H9 (cell line): Measurements from ENCODE around the gene VSTM2L. TPM values are rescaled to one million over a fixed set of nuclear protein-coding genes. Genes with fewer than 3 reads are reported as not detected.

Experiments used
- DNase-seq: peaks from one replicate; pipeline ENCODE4 v3.0.0-alpha.2; 2017
- H2AFZ ChIP-seq: one replicate; pipeline ENCODE4 v1.6.1; 2013; ENCODE audit warnings: mild to moderate bottlenecking, low read length, control low read depth, moderate library complexity
- H2AK5ac ChIP-seq: 2 replicates; pipeline ENCODE4 v1.6.1; 2013; ENCODE audit warnings: low read length, control low read depth, mixed read lengths; ENCODE audit not compliant: insufficient read length
- H2BK120ac ChIP-seq: one replicate; pipeline ENCODE4 v1.6.1; 2013; ENCODE audit warnings: low read depth, mild to moderate bottlenecking, low read length, control low read depth, inconsistent platforms; ENCODE audit not compliant: poor library complexity, severe bottlenecking
- H2BK12ac ChIP-seq: 2 replicates; pipeline ENCODE4 v1.6.1; 2013; ENCODE audit warnings: low read length, control low read depth, mixed read lengths, low read depth; ENCODE audit not compliant: insufficient read length
- H2BK15ac ChIP-seq: 2 replicates; pipeline ENCODE4 v1.6.1; 2013; ENCODE audit warnings: low read depth, low read length, control low read depth
- H2BK20ac ChIP-seq: one replicate; pipeline ENCODE4 v1.6.1; 2013; ENCODE audit warnings: low read depth, mild to moderate bottlenecking, low read length, control low read depth, inconsistent platforms; ENCODE audit not compliant: poor library complexity, severe bottlenecking
- H2BK5ac ChIP-seq: 2 replicates; pipeline ENCODE4 v1.6.1; 2013; ENCODE audit warnings: low read length, control low read depth, mixed read lengths; ENCODE audit not compliant: insufficient read length
- H3K14ac ChIP-seq: 2 replicates; pipeline ENCODE4 v1.6.1; 2013; ENCODE audit warnings: low read length, control low read depth; ENCODE audit not compliant: insufficient read depth
- H3K18ac ChIP-seq: 2 replicates; pipeline ENCODE4 v1.6.1; 2013; ENCODE audit warnings: low read depth, mild to moderate bottlenecking, mixed read lengths, low read length, control low read depth; ENCODE audit not compliant: insufficient read length
- H3K23ac ChIP-seq: 2 replicates; pipeline ENCODE4 v1.6.1; 2013; ENCODE audit warnings: low read length, control low read depth, mixed read lengths, low read depth; ENCODE audit not compliant: insufficient read length
- H3K23me2 ChIP-seq: 2 replicates; pipeline ENCODE4 v1.6.1; 2013; ENCODE audit warnings: low read depth, mild to moderate bottlenecking, mixed read lengths, low read length, control low read depth; ENCODE audit not compliant: insufficient read length, poor library complexity, severe bottlenecking
- H3K27ac ChIP-seq: 2 replicates; pipeline ENCODE4 v1.5.1; 2013; ENCODE audit warnings: low read length, control low read depth, mixed read lengths, low read depth; ENCODE audit not compliant: insufficient read length
- H3K27me3 ChIP-seq: 2 replicates; pipeline ENCODE4 v1.6.1; 2013; ENCODE audit warnings: low read length, control low read depth, inconsistent platforms; ENCODE audit not compliant: insufficient read depth
- H3K4ac ChIP-seq: 2 replicates; pipeline ENCODE4 v1.6.1; 2013; ENCODE audit warnings: low read depth, mild to moderate bottlenecking, control low read depth, inconsistent platforms, low read length, moderate library complexity
- H3K4me1 ChIP-seq: 2 replicates; pipeline ENCODE4 v1.6.1; 2013; ENCODE audit warnings: low read length, control low read depth, inconsistent platforms; ENCODE audit not compliant: insufficient read depth
- H3K4me2 ChIP-seq: 2 replicates; pipeline ENCODE4 v1.6.1; 2013; ENCODE audit warnings: low read length, control low read depth, mixed read lengths; ENCODE audit not compliant: insufficient read length, insufficient read depth
- H3K56ac ChIP-seq: 2 replicates; pipeline ENCODE4 v1.6.1; 2013; ENCODE audit warnings: low read depth, mild to moderate bottlenecking, mixed read lengths, low read length, control low read depth; ENCODE audit not compliant: insufficient read length
- H3K79me1 ChIP-seq: 2 replicates; pipeline ENCODE4 v1.6.1; 2013; ENCODE audit warnings: low read depth, mild to moderate bottlenecking, moderate library complexity, low read length, control low read depth, inconsistent platforms; ENCODE audit not compliant: insufficient read depth, poor library complexity, severe bottlenecking
- H3K79me2 ChIP-seq: 2 replicates; pipeline ENCODE4 v1.6.1; 2013; ENCODE audit warnings: low read length, control low read depth, inconsistent platforms; ENCODE audit not compliant: insufficient read depth
- H3K9ac ChIP-seq: 2 replicates; pipeline ENCODE4 v1.6.1; 2013; ENCODE audit warnings: low read length, control low read depth, mixed read lengths; ENCODE audit not compliant: insufficient read length; ENCODE audit errors: extremely low read depth
- H3K9me3 ChIP-seq: one replicate; pipeline ENCODE4 v1.6.1; 2013; ENCODE audit warnings: low read depth, low read length, inconsistent platforms; ENCODE audit not compliant: control insufficient read depth
- H3T11ph ChIP-seq: one replicate; pipeline ENCODE4 v1.6.1; 2013; ENCODE audit warnings: mild to moderate bottlenecking, low read length, control low read depth, inconsistent platforms
- H4K20me1 ChIP-seq: one replicate; pipeline ENCODE4 v1.6.1; 2013; ENCODE audit not compliant: control insufficient read depth, insufficient read length, insufficient read depth
- H4K5ac ChIP-seq: 2 replicates; pipeline ENCODE4 v1.6.1; 2013; ENCODE audit warnings: low read depth, mild to moderate bottlenecking, mixed read lengths, low read length, control low read depth; ENCODE audit not compliant: insufficient read length
- H4K8ac ChIP-seq: replicated peaks from 2 replicates; pipeline ENCODE4 v1.6.1; 2013; ENCODE audit warnings: low read length, control low read depth, mixed read lengths, low read depth; ENCODE audit not compliant: insufficient read length
- H4K91ac ChIP-seq: 2 replicates; pipeline ENCODE4 v1.6.1; 2013; ENCODE audit warnings: low read depth, mild to moderate bottlenecking, moderate library complexity, mixed read lengths, low read length, control low read depth; ENCODE audit not compliant: insufficient read length
- H3K27ac Mint-ChIP-seq, 3 experiments: 2 replicates in 2 of 3; 3 replicates in 1 of 3; pipeline ENCODE4 v1.8.0; 2020 to 2021; ENCODE audit warnings: mixed read lengths in 3 of 3, mild to moderate bottlenecking in 1 of 3, moderate library complexity in 1 of 3
- H3K27me3 Mint-ChIP-seq: 2 replicates; pipeline ENCODE4 v1.8.0; 2021; ENCODE audit warnings: low read depth, mild to moderate bottlenecking, moderate library complexity, mixed read lengths
- H3K36me3 Mint-ChIP-seq, 3 experiments: 2 replicates in 2 of 3; 3 replicates in 1 of 3; pipeline ENCODE4 v1.8.0; 2020 to 2021; ENCODE audit warnings: low read depth in 3 of 3, mixed read lengths in 3 of 3; ENCODE audit not compliant: insufficient read depth in 1 of 3
- H3K4me1 Mint-ChIP-seq, 2 experiments: 2 replicates each; pipeline ENCODE4 v1.8.0; 2020; ENCODE audit warnings: mixed read lengths in 2 of 2
- H3K4me3 Mint-ChIP-seq, 2 experiments: 2 replicates in 1 of 2; 3 replicates in 1 of 2; pipeline ENCODE4 v1.8.0; 2020 to 2021; ENCODE audit warnings: mild to moderate bottlenecking in 2 of 2, mixed read lengths in 2 of 2, moderate library complexity in 1 of 2
- H3K9me3 Mint-ChIP-seq, 2 experiments: 2 replicates in 1 of 2; 3 replicates in 1 of 2; pipeline ENCODE4 v1.8.0; 2020; ENCODE audit warnings: mild to moderate bottlenecking in 2 of 2, mixed read lengths in 2 of 2, moderate library complexity in 1 of 2
- WGBS: extraction: QIAGEN DNeasy Blood & Tissue Kit; methylation state at CpG from one replicate; pipeline ENCODE4 v1.1.7; 2013; ENCODE audit warnings: missing lambda C conversion rate, low lambda C conversion rate, mixed read lengths; ENCODE audit not compliant: insufficient read length; ENCODE audit errors: extremely low coverage; 5-methylcytosine and 5-hydroxymethylcytosine counted together
- total RNA-seq: library from RNA; stranded (reverse); gene quantifications from 2 replicates; pipeline ENCODE4 v1.2.1, GENCODE V29; 2021
- TF ChIP-seq, protein P1 (sequence below): fragments of 200-600 bp; sonication (generic); conservative IDR thresholded peaks from 3 replicates; pipeline ENCODE4 v1.8.0; 2021; ENCODE audit warnings: antibody characterized with exemption, mild to moderate bottlenecking

VSTM2L gene
- total RNA-seq, 1 experiment from 2014 or later, result 2.1 TPM

DNA sequence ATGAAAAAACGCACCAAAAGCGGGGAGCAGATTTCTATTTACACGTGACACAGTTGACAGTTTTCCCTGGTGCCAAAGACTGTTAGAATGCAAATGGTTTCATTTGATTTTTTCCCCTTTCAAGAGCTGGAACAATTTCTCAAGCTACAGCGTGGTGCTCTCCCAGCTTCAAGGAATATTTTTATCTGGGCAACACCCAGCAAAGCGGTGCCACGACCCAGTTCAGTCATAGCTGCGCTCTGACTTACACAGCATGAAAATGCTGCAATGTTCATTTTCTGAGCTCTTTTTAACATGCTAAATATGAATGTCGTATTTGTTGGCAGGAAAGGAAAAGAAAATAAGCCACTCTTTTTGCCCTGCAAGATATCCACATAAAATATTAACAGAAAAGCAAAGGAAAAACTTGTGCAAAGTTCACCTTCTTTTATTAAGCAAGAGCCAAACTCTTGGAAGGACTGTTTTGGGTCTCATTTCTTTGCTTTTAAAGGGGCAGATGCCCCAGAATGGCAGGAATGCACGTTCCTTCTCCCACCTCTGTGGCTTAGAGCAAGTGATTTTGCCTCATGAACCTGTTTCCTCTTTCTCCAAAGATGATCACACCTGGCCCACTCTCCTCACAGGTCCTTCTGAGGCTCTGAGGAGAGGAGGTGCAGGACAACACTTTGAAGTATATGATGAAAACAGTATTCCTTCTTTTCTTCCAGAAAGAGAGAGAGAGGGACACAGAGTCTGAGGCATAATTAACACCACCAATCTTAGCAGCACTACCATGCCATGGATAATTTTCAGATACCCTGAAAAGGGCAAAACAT lies 83.3 kb downstream of the VSTM2L start:
- H3K18ac ChIP-seq, result no peak overlapping the region
- H3T11ph ChIP-seq, result no peak overlapping the region
- no peak overlapping the region for H2BK120ac ChIP-seq
- TF ChIP-seq, protein P1, sequence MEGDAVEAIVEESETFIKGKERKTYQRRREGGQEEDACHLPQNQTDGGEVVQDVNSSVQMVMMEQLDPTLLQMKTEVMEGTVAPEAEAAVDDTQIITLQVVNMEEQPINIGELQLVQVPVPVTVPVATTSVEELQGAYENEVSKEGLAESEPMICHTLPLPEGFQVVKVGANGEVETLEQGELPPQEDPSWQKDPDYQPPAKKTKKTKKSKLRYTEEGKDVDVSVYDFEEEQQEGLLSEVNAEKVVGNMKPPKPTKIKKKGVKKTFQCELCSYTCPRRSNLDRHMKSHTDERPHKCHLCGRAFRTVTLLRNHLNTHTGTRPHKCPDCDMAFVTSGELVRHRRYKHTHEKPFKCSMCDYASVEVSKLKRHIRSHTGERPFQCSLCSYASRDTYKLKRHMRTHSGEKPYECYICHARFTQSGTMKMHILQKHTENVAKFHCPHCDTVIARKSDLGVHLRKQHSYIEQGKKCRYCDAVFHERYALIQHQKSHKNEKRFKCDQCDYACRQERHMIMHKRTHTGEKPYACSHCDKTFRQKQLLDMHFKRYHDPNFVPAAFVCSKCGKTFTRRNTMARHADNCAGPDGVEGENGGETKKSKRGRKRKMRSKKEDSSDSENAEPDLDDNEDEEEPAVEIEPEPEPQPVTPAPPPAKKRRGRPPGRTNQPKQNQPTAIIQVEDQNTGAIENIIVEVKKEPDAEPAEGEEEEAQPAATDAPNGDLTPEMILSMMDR, result no peak
- H3K27me3 ChIP-seq, result no peaks in the 10 kb centered on the region
- WGBS, result no CpG with 5 or more reads among the region's 9 CpGs
- H3K4ac ChIP-seq, result no peak overlapping the region
- DNase-seq, result no peak
- no peak overlapping the region for H3K56ac ChIP-seq
- no peak overlapping the region for H3K23ac ChIP-seq
- no peak overlapping the region for H4K8ac ChIP-seq
- H3K36me3 Mint-ChIP-seq, result peaks cover 16 to 47% (median 39%) of the 10 kb centered on the region in 3 experiments; a peak in 6 of 7 replicates
- no peak overlapping the region for H2AFZ ChIP-seq
- no peak overlapping the region for H4K91ac ChIP-seq
- H3K4me2 ChIP-seq, result no peak overlapping the region
- H3K79me1 ChIP-seq, result no peaks in the 10 kb centered on the region
- no peaks in the 10 kb centered on the region for H3K27me3 Mint-ChIP-seq
- peaks cover 0 to 9% of the 10 kb centered on the region in 2 experiments; a peak in 2 of 4 replicates for H3K4me1 Mint-ChIP-seq
- H4K20me1 ChIP-seq, result no peaks in the 10 kb centered on the region
- no peak overlapping the region for H3K14ac ChIP-seq
- no peak overlapping the region for H2BK15ac ChIP-seq
- H3K9me3 ChIP-seq, result no peaks in the 10 kb centered on the region
- H3K23me2 ChIP-seq, result no peaks in the 10 kb centered on the region
- H4K5ac ChIP-seq, result no peak overlapping the region
- H2BK20ac ChIP-seq, result no peak overlapping the region
- H3K27ac ChIP-seq, result no peak overlapping the region
- H2BK5ac ChIP-seq, result no peak overlapping the region
- H2BK12ac ChIP-seq, result no peak overlapping the region
- no peak overlapping the region for H3K4me3 Mint-ChIP-seq
- no peaks in the 10 kb centered on the region for H3K79me2 ChIP-seq
- H3K4me1 ChIP-seq, result no peaks in the 10 kb centered on the region
- no peaks in the 10 kb centered on the region for H3K9me3 Mint-ChIP-seq
- H2AK5ac ChIP-seq, result no peak overlapping the region
- no peak overlapping the region for H3K27ac Mint-ChIP-seq
- H3K9ac ChIP-seq, result no peak overlapping the region
